ENCODE data around the gene GLOD5.
"Not testable (repeated sequence)": the region's sequence is repeated elsewhere in the genome, so short reads cannot be mapped to it uniquely, and the experiment has no call there.

GLOD5 gene

GRCh38 chrX:48794340-48794910 lies 32.9 kb downstream of the GLOD5 start:
- DNase-seq (ENCODE audit: low read depth): no peak

DNA sequence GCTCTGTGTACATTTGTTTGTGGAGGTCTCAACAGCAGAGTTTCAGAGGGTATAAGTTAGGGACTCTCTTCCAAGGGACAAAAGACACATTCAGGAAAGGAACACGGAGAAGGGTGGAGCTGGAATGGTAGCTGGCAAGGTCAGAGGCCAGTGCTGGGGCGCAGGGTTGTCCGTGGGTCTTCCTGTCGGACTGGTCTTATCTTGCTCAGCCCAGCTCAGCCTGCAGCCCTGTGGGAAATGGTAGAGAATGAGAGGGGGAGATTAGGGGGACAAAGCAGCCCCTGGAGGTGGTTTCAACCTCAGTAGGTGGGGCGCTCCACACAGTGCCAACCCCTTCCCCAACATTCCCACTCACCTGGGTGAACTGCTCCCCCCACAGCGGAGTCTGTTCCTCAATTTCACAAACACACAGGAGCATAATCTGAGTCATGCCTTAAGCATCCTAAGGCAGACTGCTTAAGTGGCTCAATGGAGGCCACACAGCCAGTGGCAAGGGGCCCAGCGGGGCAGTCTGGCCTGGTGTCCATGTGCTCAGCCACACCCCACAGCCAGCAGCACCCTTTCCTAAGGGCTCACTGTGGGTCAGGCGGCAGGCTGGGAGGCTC lies 33.5 kb downstream of the GLOD5 start:
- DNase-seq (ENCODE audit: low read depth): peak; percentile 49

DNA sequence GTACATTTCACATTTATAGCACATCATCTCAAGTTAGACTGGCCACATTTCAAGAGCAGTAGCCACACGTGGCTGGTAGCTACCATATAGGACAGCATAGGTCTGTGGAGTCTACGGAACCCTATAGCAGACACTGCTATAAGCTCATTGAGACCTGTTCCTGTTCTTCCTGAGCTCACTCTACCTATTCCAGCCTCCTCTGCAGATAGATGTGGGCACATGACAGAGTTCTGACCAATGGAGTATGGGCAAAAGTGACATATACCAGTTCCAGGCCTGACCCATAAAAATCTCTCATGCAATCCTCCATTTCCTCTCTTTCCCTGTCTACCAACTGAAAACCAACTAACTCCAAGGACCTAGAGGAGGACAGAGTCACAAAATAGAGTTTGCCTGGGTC lies 36.8 kb downstream of the GLOD5 start:
- DNase-seq (ENCODE audit: low read depth): no peak

GRCh38 chrX:48800574-48801279 lies 39.2 kb downstream of the GLOD5 start:
- DNase-seq (ENCODE audit: low read depth): no peak

DNA sequence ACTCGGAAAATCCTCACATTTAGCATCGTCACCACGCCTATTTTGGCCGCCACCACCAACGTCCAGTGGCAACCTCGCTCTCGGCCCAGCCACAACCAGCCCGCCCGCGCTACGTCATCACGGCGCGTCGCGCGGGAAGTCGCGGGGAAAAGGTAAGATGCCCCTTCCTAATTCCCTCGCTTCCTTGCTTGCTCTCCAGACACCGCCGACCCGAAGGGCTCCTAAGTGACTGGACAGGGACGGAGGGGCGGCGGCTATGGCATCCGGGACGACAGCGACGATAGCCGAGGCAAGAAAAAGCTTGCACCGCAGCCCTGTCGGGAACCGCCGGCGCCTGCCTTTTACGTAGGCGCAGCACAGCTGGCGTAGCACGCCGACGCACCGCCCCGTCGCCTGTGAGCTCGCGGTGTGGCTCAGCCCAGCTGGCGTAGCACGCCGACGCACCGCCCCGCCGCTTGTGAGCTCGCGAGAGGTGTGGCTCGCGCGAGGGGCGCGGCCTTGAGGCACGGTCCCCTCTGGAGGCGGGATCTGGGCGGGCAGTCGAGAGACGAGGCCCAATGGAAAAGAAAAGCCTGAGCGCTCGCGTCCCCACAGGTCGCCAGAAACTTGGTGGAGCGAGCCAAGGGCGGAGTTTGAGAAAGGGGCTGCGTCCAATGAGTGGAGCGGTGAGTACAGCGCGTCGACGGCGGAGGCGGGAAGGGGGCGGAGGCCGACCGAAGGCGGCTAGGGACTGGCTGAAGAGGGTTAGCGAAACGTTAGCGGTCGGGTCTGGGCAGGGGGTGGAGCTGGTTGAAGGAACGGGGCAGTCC lies 39.9 kb downstream of the GLOD5 start, which contains the start of gene HDAC6:
HDAC6 (plus strand) TSS at position 788 of the 809 bp plus-strand sequence. CDS start 626 bp downstream, outside the sequence.
- DNase-seq (ENCODE audit: low read depth): peak; percentile 93

DNA sequence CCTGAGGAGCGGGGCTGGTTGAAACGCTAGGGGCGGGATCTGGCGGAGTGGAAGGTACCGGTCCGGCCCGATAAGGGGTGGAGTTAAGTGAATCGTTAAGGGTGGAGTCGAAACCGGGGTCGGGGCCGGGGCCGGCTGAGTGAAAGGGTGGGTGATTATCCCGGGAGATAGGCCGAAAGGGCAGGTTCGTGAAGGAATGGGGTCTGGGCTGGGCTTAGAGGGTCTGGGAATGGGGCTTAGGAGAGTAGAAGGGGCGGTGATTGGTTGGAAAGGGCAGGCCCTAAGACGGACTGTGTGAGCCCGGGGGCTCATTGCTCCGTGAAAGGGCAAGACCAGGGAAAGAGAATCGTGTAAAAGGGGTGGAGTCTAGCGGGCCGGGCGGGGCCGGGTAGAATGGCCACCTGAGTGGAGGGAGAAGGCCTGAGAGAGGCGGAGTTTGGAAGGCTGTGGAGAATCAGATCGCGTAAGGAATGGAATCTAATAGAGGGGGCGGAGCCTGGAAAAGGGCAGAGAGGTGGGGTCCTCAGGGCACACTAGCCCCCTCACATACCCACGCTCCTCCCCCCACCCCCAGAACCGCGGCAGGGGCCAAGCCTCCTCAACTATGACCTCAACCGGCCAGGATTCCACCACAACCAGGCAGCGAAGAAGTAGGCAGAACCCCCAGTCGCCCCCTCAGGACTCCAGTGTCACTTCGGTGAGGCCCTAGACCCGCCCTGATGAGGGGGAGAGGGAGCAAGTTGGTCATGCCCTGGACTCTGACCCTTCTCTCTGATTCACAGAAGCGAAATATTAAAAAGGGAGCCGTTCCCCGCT lies 40.8 kb downstream of the GLOD5 start:
- DNase-seq (ENCODE audit: low read depth): peak; percentile 50

GRCh38 chrX:48802905-48803200 lies 41.3 kb downstream of the GLOD5 start:
- DNase-seq (ENCODE audit: low read depth): no peak

DNA sequence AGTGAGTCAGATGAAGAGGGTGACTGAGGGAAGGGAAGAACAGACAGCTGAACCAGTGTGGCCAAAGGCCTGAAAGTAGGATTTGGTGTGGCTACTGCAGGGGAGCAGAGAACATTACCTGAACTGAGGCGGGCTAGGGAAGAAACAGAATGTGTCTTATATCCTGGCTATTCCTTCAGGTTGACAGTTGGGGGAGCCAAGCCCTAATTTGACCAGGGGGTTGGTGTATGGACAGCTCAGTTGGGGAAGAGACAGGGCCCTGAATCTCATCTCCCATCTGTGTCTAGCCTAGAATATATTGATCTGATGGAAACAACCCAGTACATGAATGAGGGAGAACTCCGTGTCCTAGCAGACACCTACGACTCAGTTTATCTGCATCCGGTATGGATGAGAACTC lies 44.5 kb downstream of the GLOD5 start:
- no peak for DNase-seq (ENCODE audit: low read depth)

GRCh38 chrX:48813644-48814043 lies 52.1 kb downstream of the GLOD5 start:
- DNase-seq (ENCODE audit: low read depth): no peak

GRCh38 chrX:48814722-48815121 lies 53.2 kb downstream of the GLOD5 start:
- DNase-seq (ENCODE audit: low read depth): no peak

DNA sequence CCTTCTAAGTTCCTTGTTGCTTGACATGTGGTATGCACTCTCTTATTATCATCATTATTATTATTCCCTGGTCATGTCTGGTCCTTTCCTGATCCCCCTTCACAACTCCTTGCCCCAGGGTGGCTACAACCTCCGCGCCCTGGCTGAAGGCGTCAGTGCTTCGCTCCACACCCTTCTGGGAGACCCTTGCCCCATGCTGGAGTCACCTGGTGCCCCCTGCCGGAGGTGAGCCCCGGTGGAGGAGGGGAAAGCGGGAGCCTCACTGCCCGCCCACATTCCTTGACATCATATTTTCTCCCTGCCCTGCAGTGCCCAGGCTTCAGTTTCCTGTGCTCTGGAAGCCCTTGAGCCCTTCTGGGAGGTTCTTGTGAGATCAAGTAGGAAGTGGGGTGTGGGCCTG lies 53.7 kb downstream of the GLOD5 start:
- no peak for DNase-seq (ENCODE audit: low read depth)

- no peak for DNase-seq (ENCODE audit: low read depth)
Measured at GRCh38 chrX:48816014-48816810, 54.7 kb downstream of the GLOD5 start.

GRCh38 chrX:48818098-48818497 lies 56.6 kb downstream of the GLOD5 start:
- DNase-seq (ENCODE audit: low read depth): no peak

DNA sequence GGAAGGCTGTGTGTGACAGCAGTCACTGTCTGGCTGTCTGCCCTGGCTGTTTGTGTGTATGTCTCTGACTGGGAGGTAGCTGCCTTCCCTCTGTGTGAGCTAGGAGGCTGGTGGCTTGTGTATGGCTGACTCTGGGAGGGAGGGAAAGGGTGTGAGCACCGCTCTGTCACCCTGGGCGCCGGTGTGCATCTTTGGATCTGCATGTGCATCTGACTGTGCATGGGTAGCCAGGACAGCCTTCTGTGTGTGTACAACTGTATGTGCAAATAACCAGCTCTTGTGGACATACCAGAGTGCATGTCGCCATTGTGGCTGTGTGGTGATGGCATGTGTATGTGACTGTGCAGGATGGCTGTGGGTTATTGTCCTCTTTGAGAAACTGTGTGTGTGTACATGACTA lies 57.3 kb downstream of the GLOD5 start:
- DNase-seq (ENCODE audit: low read depth): no peak

GRCh38 chrX:48819394-48819793 lies 57.8 kb downstream of the GLOD5 start:
- not testable (repeated sequence) for DNase-seq (ENCODE audit: low read depth)

DNA sequence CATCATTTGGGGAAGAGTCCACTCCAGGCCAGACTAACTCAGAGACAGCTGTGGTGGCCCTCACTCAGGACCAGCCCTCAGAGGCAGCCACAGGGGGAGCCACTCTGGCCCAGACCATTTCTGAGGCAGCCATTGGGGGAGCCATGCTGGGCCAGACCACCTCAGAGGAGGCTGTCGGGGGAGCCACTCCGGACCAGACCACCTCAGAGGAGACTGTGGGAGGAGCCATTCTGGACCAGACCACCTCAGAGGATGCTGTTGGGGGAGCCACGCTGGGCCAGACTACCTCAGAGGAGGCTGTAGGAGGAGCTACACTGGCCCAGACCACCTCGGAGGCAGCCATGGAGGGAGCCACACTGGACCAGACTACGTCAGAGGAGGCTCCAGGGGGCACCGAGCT lies 61.5 kb downstream of the GLOD5 start:
- no peak for DNase-seq (ENCODE audit: low read depth)
